Trophoblast cell (in vitro differentiated cells and primary cell): ENCODE results near the gene CDX1.

Experiments used
- DNase-seq, 2 donors: peaks; one replicate each; pipeline ENCODE4 v3.0.0-alpha.2; 2016
- H2AFZ ChIP-seq: 2 replicates; pipeline ENCODE4 v1.6.1; 2013; ENCODE audit warnings: low read length, moderate library complexity, mild to moderate bottlenecking; ENCODE audit not compliant: insufficient read depth, poor library complexity
- H2AK5ac ChIP-seq: 2 replicates; pipeline ENCODE4 v1.6.1; 2013; ENCODE audit warnings: mild to moderate bottlenecking, low read length
- H2BK120ac ChIP-seq: 2 replicates; pipeline ENCODE4 v1.6.1; 2013; ENCODE audit warnings: low read length, mild to moderate bottlenecking, moderate library complexity; ENCODE audit not compliant: insufficient read depth, poor library complexity
- H2BK12ac ChIP-seq: 2 replicates; pipeline ENCODE4 v1.6.1; 2013; ENCODE audit warnings: mild to moderate bottlenecking, low read length, moderate library complexity
- H2BK5ac ChIP-seq: 2 replicates; pipeline ENCODE4 v1.6.1; 2013; ENCODE audit warnings: low read length, low read depth, moderate library complexity, mild to moderate bottlenecking; ENCODE audit not compliant: poor library complexity
- H3K14ac ChIP-seq: 2 replicates; pipeline ENCODE4 v1.6.1; 2013; ENCODE audit warnings: mild to moderate bottlenecking, low read length
- H3K18ac ChIP-seq: 2 replicates; pipeline ENCODE4 v1.6.1; 2013; ENCODE audit warnings: mild to moderate bottlenecking, low read length
- H3K23ac ChIP-seq: 2 replicates; pipeline ENCODE4 v1.6.1; 2013; ENCODE audit warnings: low read length
- H3K27ac ChIP-seq: 2 replicates; pipeline ENCODE4 v1.5.1; 2013; ENCODE audit warnings: low read depth, mild to moderate bottlenecking, inconsistent platforms, low read length, moderate library complexity
- H3K27me3 ChIP-seq: 2 replicates; pipeline ENCODE4 v1.6.1; 2013; ENCODE audit warnings: inconsistent platforms, mild to moderate bottlenecking, low read length, moderate library complexity; ENCODE audit not compliant: insufficient read depth
- H3K36me3 ChIP-seq, 2 experiments: 1 replicate in 1 of 2; 2 replicates in 1 of 2; pipeline ENCODE4 v1.6.1; 2013; ENCODE audit warnings: low read length in 2 of 2, mild to moderate bottlenecking in 2 of 2, moderate library complexity in 1 of 2; ENCODE audit not compliant: insufficient read depth in 2 of 2, control insufficient read depth in 1 of 2
- H3K4ac ChIP-seq: 2 replicates; pipeline ENCODE4 v1.6.1; 2013; ENCODE audit warnings: low read depth, mild to moderate bottlenecking, low read length, moderate library complexity
- H3K4me1 ChIP-seq, 2 experiments: 1 replicate in 1 of 2; 2 replicates in 1 of 2; pipeline ENCODE4 v1.6.1; 2013; ENCODE audit warnings: low read length in 2 of 2, mild to moderate bottlenecking in 2 of 2, moderate library complexity in 1 of 2; ENCODE audit not compliant: insufficient read depth in 2 of 2, control insufficient read depth in 1 of 2
- H3K4me2 ChIP-seq: 2 replicates; pipeline ENCODE4 v1.6.1; 2013; ENCODE audit warnings: inconsistent platforms, mild to moderate bottlenecking, low read length, moderate library complexity
- H3K4me3 ChIP-seq: 2 replicates; pipeline ENCODE4 v1.5.1; 2013; ENCODE audit warnings: mild to moderate bottlenecking, low read depth, low read length, inconsistent platforms
- H3K79me1 ChIP-seq: one replicate; pipeline ENCODE4 v1.6.1; 2013; ENCODE audit warnings: low read length
- H3K79me2 ChIP-seq: 2 replicates; pipeline ENCODE4 v1.6.1; 2013; ENCODE audit warnings: low read length, mild to moderate bottlenecking; ENCODE audit not compliant: control insufficient read depth, insufficient read depth, poor library complexity
- H3K9ac ChIP-seq: 2 replicates; pipeline ENCODE4 v1.6.1; 2013; ENCODE audit warnings: mild to moderate bottlenecking, low read length
- H3K9me3 ChIP-seq: 2 replicates; pipeline ENCODE4 v1.6.1; 2013; ENCODE audit warnings: low read depth, mild to moderate bottlenecking, control low read depth, inconsistent platforms, low read length; ENCODE audit not compliant: insufficient read depth
- H4K12ac ChIP-seq: 2 replicates; pipeline ENCODE4 v1.6.1; 2013; ENCODE audit warnings: low read depth, mild to moderate bottlenecking, low read length, moderate library complexity
- H4K8ac ChIP-seq: 2 replicates; pipeline ENCODE4 v1.6.1; 2013; ENCODE audit warnings: low read depth, mild to moderate bottlenecking, low read length, moderate library complexity
- H4K91ac ChIP-seq: one replicate; pipeline ENCODE4 v1.6.1; 2013; ENCODE audit warnings: low read depth, mild to moderate bottlenecking, low read length, moderate library complexity
- WGBS: extraction: QIAGEN DNeasy Blood & Tissue Kit; methylation state at CpG from one replicate; pipeline ENCODE4 v1.1.7; 2013; ENCODE audit warnings: missing lambda C conversion rate; ENCODE audit not compliant: insufficient read length, insufficient coverage; ENCODE audit errors: extremely low coverage; 5-methylcytosine and 5-hydroxymethylcytosine counted together

CDX1 gene

DNA sequence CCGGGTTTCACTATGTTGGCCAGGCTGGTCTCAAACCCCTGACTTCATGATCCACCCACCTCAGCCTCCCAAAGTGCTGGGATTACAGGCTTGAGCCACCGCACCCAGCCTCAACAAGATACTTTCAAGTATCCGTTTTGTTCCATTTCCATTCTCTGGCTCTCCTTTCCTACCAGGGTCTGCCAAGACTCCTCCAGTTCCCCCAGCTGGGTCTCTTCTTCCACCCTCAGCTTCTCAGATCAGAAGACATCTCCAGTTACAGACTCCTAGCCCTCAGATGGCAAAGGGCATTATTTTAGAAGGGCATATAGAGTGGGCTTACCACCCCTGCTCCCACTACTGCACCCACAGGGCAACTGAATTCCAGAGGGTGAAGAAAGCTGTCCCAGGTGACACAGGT lies 9.4 kb upstream of the CDX1 start:
- Histone ChIP-seq H3K36me3 (peaks cover 9% of the 10 kb centered on the region in 2 experiments), H2AK5ac (peak overlapping the region; percentile 12), H3K18ac (no peak overlapping the region), H3K27me3 (no peaks in the 10 kb centered on the region), H3K23ac (no peak overlapping the region), H3K4me2 (no peak overlapping the region), H3K79me2 (peaks cover 7% of the 10 kb centered on the region), H2BK12ac (peak overlapping the region; percentile 39), H3K14ac (no peak overlapping the region), H4K12ac (no peak overlapping the region), H3K9me3 (no peaks in the 10 kb centered on the region), H3K9ac (no peak overlapping the region), H2BK5ac (no peak overlapping the region), H3K4ac (no peak overlapping the region), H3K4me3 (no peak overlapping the region), H3K27ac (no peak overlapping the region), H2BK120ac (peak overlapping the region; percentile 26), H4K91ac (peak overlapping the region; percentile 45), H3K79me1 (peaks cover 40% of the 10 kb centered on the region), H2AFZ (no peak overlapping the region), H3K4me1 (peaks cover 30 to 56% of the 10 kb centered on the region in 2 experiments), H4K8ac (no peak overlapping the region)
- no CpG with 5 or more reads among the region's 3 CpGs for WGBS
- DNase-seq = no peak

DNA sequence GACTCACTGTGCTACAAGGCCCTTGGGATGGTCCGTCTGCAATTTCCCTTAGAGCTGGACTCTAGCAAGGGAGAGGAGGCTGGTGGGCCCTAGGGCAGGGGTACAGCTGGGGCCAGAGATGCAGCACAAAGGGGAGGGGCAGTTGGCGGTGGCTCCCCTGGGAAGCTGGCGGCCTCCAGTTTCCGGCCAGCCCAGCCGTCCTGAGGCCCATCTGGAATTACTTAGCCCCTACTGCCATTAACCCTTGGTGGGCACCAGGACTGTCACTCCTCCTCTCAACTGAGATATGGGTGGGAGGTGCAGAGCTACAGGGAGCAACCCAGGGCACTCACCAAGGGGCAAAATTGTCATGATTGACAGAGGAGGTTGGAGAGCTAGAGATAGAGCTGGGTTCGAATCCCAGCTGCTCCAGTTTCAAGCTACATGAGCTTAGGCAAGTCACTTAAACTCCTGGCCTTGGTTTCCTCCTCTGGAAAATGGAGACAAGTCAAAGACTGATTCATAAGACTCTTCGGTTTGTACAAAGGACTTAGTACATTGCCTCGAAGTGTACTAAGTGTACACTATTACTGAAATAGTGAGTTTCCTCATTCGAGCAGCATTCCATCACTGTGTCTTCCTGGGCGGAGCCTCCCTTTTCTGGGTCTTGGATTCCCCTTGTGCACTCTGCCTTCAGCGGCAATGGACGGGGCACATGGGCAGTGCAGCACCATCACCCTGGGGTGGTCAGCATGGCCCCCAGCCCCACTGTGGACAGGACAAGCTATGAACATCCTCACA lies 8.2 kb upstream of the CDX1 start:
- Histone ChIP-seq H2BK5ac (peak overlapping the region; percentile 8), H3K4me2 (no peak overlapping the region), H3K27me3 (no peaks in the 10 kb centered on the region), H3K4ac (no peak overlapping the region), H3K4me3 (no peak overlapping the region), H3K36me3 (no peaks in the 10 kb centered on the region), H4K12ac (no peak overlapping the region), H3K79me1 (peaks cover 44% of the 10 kb centered on the region), H3K4me1 (peaks cover 34 to 54% of the 10 kb centered on the region in 2 experiments), H3K14ac (peak overlapping the region; percentile 48), H4K91ac (peak overlapping the region; percentile 62), H2AFZ (no peak overlapping the region), H2BK120ac (peak overlapping the region; percentile 52), H3K18ac (peak overlapping the region; percentile 24), H2BK12ac (peak overlapping the region; percentile 50), H3K27ac (no peak overlapping the region), H4K8ac (no peak overlapping the region), H3K9me3 (no peaks in the 10 kb centered on the region), H3K9ac (no peak overlapping the region), H2AK5ac (peak overlapping the region; percentile 77), H3K79me2 (peaks cover 7% of the 10 kb centered on the region), H3K23ac (no peak overlapping the region)
- no CpG with 5 or more reads among the region's 12 CpGs for WGBS
- DNase-seq = no peak

DNA sequence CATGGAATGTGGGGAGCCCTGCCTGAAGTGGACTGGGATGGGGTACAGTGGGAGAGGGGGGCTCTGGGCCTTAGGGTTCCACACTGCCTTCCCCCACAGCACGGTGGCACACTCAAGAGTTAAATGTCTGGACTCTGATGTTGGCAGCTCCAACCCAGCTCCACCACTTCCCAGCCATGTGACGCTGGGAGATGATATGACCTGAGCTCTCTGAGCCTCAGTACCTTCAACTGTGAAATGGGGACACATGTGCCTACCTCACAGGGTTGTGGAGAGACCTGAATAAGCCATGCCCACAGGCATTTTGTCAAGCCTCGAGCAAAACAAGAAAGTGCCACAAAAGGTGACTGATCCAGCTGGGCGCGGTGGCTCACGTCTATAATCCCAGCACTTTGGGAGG lies 7.5 kb upstream of the CDX1 start:
- Histone ChIP-seq H3K18ac (peak overlapping the region; percentile 24), H4K8ac (peak overlapping the region; percentile 7), H3K4me3 (no peak overlapping the region), H4K12ac (no peak overlapping the region), H2BK5ac (peak overlapping the region; percentile 8), H3K4ac (peak overlapping the region; percentile 40), H3K14ac (peak overlapping the region; percentile 48), H2AFZ (no peak overlapping the region), H3K4me2 (no peak overlapping the region), H2AK5ac (peak overlapping the region; percentile 77), H3K79me1 (peaks cover 43% of the 10 kb centered on the region), H3K27ac (no peak overlapping the region), H3K9ac (no peak overlapping the region), H3K79me2 (peaks cover 7% of the 10 kb centered on the region), H4K91ac (peak overlapping the region; percentile 62), H3K23ac (no peak overlapping the region), H3K36me3 (no peaks in the 10 kb centered on the region), H3K27me3 (no peaks in the 10 kb centered on the region), H2BK120ac (peak overlapping the region; percentile 52), H3K4me1 (peaks cover 32 to 52% of the 10 kb centered on the region in 2 experiments), H2BK12ac (peak overlapping the region; percentile 50), H3K9me3 (no peaks in the 10 kb centered on the region)
- WGBS = no CpG with 5 or more reads among the region's 6 CpGs
- DNase-seq = no peak

DNA sequence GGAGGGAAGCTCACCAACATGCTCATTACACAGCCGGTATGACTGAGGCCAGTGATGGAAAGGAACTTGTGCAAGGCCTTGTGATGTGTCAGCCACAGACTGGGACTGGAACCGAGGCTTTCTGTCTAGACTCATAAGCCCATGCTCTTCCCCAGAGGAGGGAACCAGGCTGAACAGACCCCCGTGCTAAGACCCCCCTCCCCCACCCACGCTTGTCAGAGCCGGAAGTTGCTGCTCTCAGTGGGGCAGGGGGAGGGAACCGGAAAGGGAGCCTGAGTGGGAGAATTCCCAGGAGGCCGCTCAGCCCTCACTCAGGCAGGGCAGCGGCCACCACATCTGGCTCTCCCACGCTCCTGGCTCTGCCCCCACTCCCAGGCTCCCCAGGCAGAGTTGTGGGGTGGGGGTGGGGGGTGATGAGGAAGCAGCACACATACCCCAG lies 6.8 kb upstream of the CDX1 start:
- H4K12ac ChIP-seq = no peak overlapping the region
- H3K27me3 ChIP-seq = no peaks in the 10 kb centered on the region
- H4K8ac ChIP-seq = peak overlapping the region; percentile 69
- no peak overlapping the region for H3K4me2 ChIP-seq
- peaks cover 7% of the 10 kb centered on the region for H3K79me2 ChIP-seq
- H3K4me1 ChIP-seq = peaks cover 25 to 52% of the 10 kb centered on the region in 2 experiments
- H2BK12ac ChIP-seq = peak overlapping the region; percentile 80
- peak overlapping the region; percentile 37 for H2AFZ ChIP-seq
- no peak overlapping the region for H3K23ac ChIP-seq
- H4K91ac ChIP-seq = peak overlapping the region; percentile 95
- peak overlapping the region; percentile 18 for H3K27ac ChIP-seq
- peak overlapping the region; percentile 71 for H2BK120ac ChIP-seq
- H3K4me3 ChIP-seq = no peak overlapping the region
- no peaks in the 10 kb centered on the region for H3K36me3 ChIP-seq
- peak overlapping the region; percentile 85 for H2AK5ac ChIP-seq
- no peak overlapping the region for H3K9ac ChIP-seq
- no CpG with 5 or more reads among the region's 9 CpGs for WGBS
- DNase-seq = peak in 1 of 2 donors; percentile 19
- H3K4ac ChIP-seq = peak overlapping the region; percentile 18
- peak overlapping the region; percentile 77 for H3K14ac ChIP-seq
- peaks cover 36% of the 10 kb centered on the region for H3K79me1 ChIP-seq
- peak overlapping the region; percentile 68 for H3K18ac ChIP-seq
- H3K9me3 ChIP-seq = no peaks in the 10 kb centered on the region
- H2BK5ac ChIP-seq = peak overlapping the region; percentile 34
